Thyroid gland (tissue), 4 donors: Measurements from ENCODE around the gene ALOX5.

Source experiments
- CTCF ChIP-seq, 6 experiments: fragments of 200-600 bp in 3 of 6; fragments of 450-650 bp in 3 of 6; sonication (generic) in 3 of 6; IDR thresholded peaks; one replicate each; pipeline ENCODE4 v1.5.1; 2016 to 2019; ENCODE audit warnings: antibody characterized with exemption in 6 of 6, mild to moderate bottlenecking in 2 of 6, inconsistent platforms in 1 of 6, moderate library complexity in 1 of 6
- POLR2A ChIP-seq, 2 donors: fragments of 450-650 bp; IDR thresholded peaks; one replicate each; pipeline ENCODE4 v1.6.1; 2017; ENCODE audit warnings: antibody characterized with exemption in 2 of 2, mild to moderate bottlenecking in 2 of 2, moderate library complexity in 1 of 2

- TF ChIP-seq CTCF (IDR thresholded peaks at IDR 0.05) (no peak), POLR2A (IDR thresholded peaks at IDR 0.05) (no peak)
Measured at GRCh38 chr10:45454262-45454661, 80.2 kb downstream of the ALOX5 start.
